GM19043 (cell line): ENCODE data around the gene GRAMD2A.

Source experiments
- ATAC-seq: cut with Tn5 transposase; IDR thresholded peaks from one replicate; pipeline ENCODE4 v1.9.1; 2021; ENCODE audit warnings: low read depth; ENCODE audit not compliant: unreplicated experiment

GRAMD2A gene

DNA sequence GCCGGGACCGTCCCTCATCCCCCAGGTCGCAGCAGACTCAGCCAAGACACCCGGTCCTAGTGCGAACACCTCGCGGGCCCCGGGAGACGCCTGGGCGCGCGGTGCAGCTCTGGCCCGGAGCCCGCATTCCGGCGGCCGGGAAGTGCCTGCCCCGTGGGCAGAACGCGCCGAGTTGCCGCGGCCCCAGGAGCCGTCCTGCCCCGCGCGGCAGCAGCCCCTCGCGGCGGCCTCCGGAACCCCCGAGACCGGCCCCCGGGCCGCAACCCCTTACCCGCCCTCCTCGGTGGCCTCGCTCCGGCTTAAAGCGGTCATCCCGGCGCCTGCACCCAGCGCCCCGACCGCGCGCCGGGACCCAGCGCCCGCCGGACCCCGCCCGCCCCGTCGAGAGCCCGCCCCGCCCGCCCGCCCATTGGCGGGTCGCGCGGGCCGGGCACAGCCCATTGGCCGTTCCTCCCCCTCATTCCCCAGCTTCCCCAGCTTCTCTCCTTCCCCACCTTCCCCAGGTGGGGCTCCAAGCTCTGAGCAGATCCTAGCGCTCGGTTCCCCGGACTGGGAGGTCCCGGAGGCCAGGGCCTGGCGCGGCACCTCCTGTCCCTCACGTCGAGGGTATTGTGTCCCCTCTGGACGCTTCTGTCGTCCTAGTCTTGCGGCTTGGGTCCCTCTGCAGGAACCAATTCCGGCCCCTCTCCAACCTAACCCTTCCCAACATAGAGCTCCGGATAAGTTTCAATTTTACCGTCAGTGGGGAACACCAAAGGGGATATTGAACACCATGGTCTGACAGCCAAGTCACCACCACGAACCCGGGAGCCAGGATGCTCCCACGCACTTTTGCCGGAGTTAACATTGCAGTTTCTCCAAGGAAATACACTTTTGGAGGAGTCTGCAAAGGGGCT is at the start of gene GRAMD2A:
GRAMD2A (minus strand) TSS at position 328 of the 896 bp plus-strand sequence.
- no peak for ATAC-seq

DNA sequence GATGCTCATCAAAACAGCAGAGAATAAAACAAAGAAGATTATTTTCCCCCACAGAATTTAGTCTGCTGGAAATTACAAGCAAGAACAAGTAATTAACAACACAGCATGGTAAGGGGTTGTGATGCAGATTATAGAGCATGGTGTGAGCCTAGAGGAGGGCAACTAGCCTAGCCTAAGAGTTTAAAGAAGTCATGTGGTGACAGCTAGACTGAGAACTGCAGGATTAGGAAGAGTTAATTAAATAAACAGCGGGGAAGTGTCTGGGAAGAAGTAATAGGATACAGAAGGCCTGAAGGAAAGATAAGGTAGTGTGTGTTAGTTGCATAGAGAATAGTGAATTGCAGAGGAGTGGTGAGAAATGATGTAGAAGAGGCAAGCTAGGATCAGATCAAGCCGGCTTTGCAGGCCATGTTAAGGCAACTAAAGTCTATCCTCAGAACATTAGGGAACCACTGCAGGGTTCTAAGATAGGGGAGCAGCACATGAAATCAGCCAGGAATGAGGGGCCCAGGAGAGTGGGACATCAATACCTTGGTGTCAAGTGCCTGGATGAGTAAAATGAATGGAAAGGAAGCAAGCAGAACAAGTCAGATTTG is 45.3 kb upstream of the GRAMD2A start:
- no peak for ATAC-seq

DNA sequence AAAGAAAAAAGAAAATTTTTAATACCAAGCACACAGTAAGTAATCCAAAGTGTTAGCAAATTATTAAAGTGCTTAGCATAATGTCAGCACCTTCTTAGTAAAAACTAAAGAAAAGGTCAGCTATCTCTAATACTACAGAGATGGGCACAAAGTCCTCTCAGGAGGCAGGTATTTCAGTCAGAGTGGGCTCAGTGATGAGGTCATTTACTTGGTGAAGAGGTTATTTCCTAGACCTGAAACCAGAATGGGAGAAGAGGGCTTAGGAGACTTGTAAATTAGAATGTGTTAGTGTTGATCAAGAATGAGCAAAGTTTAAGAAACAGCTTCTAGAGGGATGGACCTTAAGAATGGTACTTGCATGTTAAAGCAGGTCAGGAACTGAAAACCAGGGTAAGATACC is 42.1 kb upstream of the GRAMD2A start:
- ATAC-seq = no peak

DNA sequence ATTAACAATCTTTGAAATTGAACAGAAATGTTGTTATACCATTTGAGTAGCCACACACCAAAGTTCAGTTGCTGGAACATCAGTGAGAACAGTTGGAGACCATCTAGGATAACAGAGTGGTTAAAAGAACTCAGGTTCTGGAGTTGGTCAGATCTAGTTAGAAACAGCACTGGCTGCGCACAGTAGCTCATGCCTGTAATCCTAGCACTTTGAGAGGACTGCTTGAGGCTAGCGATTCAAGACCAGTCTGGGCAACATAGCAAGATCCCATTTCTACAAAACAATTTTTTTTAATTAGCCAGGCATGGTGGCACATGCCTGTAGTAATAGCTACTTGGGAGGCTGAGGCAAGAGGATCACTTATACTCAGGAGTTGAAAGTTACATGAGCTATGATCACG is 41.0 kb upstream of the GRAMD2A start:
- no peak for ATAC-seq

DNA sequence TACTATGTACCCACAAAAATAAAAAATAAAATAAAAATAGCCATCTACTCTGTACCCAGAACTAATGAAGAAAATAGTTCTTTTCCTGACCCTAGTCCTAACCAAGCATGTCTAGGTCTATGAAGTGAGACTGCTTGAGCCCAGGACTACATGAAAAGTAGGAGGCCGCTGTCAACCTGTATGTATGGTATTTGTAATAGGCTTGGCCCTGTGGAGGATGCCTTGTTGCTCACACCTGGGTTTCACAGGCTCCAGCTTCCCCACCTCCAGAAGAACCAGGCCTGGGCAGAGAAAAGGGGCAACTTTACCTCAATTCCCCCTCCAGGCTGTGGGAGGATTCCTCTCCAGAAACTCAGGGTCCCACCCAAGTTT is 40.3 kb upstream of the GRAMD2A start:
- ATAC-seq = no peak

DNA sequence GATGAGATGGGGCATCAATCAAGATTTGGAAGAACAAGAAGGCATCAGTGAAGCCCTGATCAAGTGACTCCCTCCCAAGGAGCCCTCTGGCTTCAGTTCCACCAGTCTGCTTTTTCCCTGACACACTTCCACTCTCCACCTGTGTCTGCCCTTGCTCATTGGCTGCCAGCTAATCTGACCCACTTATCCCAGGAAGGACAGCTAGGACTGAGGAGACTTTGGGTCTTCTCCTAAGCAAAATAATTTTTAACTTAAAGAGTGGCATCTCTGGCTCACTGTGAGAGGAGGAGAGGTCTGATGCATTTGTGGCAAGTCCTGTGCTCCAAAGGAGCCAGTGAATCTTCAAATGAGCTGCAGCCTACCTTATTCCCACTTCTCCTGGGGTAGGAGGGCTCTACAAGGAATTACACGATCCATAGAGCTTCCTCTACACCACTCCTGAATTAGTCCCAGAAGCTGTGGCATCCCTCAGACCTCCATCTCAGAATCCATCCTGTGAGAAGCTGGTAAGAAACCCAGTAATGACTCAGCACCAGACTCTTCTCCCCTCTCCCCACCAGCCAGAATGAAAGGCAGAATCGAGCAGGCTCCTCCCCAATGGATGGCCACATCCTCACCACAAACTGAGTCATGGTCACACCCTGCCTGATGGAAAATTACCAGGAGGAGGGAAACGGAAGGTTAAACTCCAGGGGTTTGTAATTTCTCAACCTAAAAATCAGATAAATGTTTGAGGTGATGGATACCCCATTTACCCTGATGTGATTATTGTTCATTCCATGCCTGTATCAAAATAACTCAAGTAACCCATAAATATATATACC is 39.7 kb upstream of the GRAMD2A start:
- peak; percentile 91 for ATAC-seq

DNA sequence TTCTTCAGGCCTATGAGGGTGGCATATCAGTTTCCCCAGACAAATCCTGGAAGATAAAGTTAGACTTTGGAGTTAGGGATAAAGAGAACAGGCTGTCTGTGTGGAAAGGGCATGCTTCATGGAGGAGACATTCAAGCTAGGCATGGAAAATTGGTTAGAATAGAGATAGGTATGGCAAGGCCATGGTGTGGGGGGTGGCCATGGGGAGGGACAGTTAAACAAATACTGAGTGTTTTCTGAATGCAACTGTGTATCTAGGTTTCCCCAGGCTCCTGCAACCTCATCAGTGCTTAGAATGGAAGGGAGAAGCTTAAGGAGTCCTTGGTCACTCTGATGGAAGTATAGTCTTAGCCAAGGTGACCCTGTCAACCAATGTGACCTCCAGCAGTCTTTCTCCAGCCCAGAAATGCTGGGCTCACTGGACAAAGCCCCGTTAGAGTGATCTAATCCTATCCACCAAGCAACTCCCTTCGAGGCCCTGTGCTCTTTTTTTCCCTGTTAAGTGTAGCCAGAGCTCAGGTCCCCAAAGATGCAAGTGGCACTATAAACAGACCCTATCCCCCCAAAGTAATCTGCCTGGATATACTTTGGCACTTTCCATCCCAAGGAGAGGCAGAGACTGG is 38.9 kb upstream of the GRAMD2A start:
- no peak for ATAC-seq

DNA sequence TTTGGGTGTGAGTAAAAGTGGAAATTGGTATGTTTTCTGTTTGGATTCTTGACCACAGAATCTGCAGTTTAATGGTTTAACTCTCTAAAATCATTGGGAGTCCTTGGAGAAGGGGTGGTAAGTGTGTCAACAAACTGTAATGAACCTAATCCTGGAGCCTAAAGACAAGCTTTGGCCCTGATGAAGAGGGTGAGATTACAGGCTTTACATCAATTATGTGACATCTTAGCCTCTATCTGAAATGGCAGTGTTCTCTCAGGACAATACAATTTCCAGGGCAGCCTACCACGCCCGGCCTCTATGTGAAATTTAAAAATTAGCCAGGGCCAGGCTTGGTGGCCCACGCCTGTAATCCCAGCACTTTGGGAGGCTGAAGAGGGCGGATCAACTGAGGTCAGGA is 37.7 kb upstream of the GRAMD2A start:
- ATAC-seq = no peak

DNA sequence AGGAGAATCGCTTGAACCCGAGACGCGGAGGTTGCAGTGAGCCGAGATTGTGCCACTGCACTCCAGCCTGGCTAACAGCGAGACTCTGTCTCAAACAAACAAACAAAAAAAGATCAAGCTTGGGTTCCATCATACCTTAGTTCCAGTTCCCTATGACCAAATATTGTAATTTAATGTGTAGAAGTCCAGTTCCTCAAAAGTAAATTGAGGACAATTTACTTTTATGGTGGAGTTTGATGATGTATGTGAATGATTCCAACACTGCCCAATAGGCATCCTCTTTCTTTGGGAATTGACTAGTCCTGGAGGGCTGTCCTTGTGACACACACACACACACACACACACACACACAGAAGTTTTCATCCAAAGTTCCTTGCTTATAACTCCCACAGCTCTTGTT is 36.2 kb upstream of the GRAMD2A start:
- no peak for ATAC-seq

DNA sequence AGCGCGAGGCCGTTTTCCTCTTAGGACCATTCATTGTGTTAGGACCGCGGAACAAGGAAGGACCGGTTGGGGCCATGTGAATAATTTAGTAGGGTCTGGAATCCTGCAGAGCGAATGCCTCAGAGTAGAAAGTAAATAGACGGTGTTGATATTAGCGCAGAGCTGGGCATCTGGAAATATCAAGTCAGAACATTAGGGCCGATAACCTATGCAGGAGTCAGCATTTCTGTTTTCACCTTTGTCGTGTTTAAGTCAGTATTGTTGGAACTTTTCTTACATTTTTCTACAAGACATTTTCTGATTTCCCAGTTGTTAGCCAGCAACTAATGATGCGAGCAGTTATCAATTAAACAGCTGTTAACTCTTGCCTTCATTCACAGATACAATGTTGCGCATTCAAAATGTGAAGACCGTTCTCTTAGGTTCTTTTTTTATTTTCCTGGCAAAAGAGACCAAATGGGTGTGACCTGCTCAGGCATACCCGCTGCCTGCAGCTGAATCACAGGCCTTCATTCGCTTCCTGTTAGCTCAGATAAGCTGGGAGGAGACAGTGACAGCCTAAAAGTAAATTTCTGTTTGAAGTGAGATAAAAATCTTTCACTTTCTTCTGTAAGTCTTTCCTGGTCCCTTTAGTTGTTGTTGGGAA is 34.4 kb upstream of the GRAMD2A start:
- ATAC-seq = no peak

DNA sequence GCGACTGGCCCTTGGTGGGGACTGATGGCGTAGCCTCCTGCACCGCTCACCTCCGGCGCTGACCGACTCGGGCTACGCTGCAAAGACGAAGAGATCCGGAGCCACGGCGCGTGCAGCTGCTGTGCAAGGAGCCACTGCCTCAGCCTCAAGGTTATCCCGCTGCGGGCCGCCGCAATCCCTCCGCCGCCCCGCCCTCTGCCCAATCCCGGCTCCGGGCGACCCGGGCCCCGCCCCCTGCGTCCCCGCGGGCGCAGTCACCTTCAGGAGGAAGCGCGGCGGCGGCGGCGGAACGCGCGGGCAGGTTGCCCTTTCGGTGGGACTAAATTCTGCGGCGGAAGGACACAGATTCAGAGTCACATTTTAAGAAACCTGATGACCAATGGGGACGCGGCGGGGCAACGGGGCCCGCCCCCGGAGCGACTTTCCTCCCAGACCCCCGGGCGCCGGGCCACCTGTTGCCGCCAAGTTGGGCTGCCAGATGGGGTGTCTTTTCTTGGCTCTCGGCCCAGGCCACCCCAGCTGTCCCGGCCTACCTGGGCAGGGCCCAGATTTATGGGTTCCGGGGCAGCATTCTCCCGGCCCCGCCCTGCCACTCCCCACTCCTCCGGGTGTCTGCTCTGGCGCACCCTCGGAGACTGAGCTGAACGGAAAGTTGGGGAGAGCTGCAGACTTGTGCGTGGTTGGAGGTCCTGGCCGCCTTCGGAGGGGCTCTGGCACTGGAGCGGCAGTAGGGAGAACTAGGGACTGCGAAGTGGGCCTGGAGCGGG is 33.7 kb upstream of the GRAMD2A start, which contains the start of gene PKM:
PKM (minus strand) TSS at position 125 of the 767 bp plus-strand sequence. CDS start 12,093 bp downstream, outside the sequence.
- ATAC-seq = peak; percentile 35

DNA sequence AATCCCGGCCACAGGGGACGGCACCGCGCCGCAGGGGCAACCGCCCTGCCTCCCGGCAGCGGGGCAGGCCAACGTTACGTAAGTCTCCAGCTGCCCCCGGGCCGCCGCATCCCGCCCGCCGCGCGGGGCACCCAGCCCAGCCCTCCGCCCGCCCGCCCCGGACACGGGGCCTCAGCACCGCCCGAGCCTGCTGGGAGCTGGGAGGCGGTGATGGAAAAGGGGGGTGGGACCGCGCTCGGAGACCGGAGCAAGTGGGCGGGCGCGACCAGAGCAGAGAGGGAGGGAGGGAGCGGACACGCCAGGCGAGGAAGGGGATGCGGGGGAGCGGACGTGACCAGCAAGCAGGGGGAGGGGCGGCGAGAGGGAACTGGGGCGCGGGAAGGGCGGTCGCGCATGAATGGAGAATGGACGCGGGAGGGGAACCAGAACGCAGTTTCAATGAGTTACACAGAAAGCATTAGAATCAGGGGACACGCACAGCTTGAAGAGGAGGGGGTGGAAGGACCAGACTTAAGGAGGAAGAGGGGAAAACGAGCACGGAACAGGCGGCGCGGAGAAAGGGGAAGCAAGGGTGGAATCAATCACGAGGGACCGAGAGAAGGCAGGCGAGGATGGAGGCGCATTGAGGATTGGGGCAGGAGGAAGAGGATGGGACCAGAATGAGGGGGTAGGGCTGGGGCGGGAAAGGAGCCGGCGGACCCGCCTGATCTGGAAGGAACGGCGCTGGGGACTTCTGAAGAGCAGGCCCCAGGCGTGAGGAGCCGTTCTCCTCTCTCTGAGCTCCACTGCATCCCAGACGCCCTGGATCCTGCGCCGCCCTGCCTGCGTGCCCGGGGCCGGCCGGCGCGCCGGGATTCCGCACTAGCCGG is 32.8 kb upstream of the GRAMD2A start:
- ATAC-seq = no peak

DNA sequence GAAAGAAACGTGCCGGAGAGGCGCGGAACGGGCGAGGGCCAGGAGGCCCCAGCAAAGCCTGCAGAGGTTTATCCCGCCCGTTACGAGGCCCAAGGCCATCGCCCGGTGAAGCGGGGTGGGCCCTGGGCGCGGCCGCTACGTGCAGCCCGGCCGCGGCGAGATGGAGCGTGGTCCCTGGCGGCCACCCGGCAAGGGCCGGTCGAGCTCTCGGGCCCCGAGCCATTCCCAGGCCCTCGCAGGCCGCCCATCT is 32.3 kb upstream of the GRAMD2A start:
- no peak for ATAC-seq

DNA sequence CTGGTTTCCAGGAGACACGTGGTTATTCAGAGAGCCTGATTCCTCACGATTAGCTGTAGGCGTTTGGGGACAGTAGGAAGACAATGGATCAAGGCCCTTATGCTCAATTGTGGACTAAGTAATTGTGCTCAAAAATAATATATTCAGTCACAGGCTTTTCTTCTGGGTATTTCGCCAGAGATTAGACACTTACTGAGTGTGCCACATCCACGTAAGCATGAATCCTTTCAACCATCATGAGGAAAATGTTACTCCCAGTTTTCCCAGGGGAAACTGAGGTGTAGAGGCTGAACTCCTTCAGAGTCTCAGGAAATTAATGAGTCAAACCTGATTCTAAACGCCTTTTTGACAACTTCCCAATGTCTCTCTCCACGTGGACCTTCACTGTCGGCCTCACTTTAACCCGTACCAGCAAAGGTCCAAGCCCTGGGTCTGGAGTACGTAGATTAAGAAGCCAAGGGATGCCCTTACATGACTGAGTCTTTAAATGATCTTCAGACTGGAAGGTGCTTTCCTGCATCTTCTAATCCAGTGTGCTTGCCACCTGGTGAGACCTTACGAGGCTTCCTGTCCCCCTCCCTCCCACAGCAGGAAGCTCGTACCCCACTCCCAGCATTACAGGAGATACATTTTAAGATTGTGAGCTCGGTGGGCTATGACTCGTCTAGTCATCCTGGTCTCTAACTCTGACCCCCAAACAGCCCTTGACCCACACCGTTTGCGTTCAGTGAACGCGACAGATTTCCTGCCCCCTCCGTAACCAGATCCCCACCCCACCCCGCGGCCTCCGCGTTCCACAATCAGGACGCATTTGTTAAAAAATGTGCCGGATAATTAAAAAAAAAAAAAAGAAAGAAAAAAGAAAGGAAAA is 31.7 kb upstream of the GRAMD2A start:
- ATAC-seq = no peak

DNA sequence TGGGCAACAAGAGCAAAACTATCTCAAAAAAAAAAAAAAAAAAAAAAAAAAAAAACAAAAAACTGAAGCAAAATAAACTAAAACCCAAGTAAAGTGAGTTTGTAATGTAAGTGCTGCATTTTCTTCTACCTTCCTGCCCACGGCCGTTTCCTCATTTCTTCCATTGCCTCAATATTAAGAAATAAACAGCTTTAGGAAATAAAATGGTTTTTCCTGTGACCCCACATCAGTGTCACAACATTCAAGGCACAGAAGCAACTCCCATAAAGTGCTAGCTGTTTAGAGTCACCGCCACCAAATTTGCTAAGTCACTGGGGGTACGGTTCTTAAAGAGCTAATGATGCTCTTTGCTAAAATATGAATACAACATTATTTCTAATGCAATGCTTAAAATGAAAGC is 30.1 kb upstream of the GRAMD2A start:
- no peak for ATAC-seq

DNA sequence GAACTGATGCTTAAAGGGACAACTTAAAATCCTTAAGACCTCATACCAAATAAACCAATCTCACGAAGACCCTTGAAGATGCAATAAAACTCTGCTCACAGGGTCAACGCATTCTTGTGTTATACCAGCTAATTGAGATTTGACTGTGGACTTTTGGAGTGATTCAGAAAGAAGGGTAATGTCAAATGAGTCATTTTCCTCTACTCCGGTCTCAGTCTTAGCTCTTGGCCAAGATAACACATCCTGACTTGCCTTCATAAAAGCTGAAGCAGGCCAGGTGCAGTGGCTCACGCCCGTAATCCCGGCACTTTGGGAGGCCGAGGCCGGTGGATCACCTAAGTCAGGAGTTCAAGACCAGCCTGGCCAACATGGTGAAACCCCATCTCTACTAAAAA is 29.6 kb upstream of the GRAMD2A start:
- ATAC-seq = no peak

DNA sequence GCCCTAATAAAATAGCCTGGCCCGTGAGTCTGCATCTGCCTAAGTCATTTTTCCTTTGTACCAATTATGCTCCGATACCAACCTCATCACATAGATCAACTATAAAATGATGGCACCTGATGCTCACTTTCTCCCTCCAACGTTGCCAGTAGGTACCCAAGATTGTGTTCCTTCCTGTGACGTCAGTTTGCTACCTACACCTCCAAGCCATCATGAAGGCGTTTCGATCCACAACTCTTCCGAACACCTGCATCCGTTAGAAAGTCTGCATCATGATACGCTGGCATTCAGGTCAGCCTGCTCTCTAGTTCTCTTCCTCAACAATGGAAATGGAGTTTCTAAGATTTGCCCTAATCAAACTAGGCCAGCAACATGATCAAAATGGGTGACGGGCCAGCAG is 25.7 kb upstream of the GRAMD2A start:
- ATAC-seq = no peak

DNA sequence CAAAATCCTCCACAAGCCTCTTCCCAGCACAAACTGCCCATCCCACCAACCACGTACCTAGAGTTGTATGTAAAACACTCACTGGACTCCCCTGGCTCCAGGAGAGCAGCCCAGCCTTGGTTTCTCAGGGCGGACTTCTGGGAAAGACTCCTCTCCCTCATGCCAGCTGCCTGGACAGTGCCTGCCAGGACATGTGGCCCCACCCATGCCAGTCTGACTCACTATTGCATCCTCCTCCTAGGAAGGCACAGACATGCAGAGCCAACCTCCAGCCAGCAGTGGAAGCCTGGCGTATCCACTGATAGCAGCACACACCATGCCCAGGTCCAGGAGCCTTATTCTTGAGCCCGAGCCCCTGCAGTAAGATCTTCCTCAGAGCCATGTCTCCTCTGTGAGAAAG is 24.8 kb upstream of the GRAMD2A start:
- no peak for ATAC-seq
